GM21526 (cell line): ENCODE data around the gene PAQR4.

Source experiments
- ATAC-seq: cut with Tn5 transposase; IDR thresholded peaks from one replicate; pipeline ENCODE4 v1.9.1; 2021; ENCODE audit warnings: moderate library complexity; ENCODE audit not compliant: unreplicated experiment, low FRiP score

Gene PAQR4

DNA sequence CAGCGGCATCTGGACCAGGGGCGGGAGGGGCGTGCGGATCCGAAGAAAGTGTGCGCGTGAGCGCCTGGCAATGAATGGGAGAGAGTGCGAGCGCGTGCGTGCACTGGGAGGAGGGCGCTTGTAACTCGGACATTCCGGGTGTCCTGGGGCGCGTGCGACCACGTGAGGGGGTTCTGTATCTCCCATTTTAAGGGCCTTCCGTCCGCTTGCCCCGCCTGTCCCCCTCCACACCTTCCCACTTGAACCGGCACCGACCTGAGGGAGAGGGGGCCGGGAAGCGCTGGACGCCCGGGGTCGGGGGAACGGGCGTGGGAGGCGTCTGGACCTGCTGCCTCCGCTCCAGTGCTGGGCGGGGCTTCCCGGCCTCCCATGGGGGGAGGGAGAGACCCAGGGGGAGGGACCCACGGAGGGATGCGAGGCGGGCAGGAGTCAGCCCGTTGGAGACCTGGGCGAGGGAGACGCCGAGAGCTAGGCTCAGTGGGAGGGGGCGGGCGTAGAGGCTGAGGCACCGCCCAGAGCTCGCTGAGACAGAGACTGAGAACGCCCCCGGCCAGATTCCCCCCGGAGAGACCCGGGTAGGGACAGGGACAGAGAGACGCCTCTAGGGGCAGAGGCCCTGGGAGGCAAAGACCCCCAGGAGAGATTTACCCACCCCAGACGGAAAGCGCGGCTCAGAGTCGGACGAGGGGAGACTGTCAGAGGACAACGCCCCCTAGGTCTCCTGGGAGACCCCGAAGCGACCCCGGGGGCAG is 5.2 kb upstream of the PAQR4 start, which contains the start of gene KREMEN2:
KREMEN2 (plus strand) TSS at position 553 of the 752 bp plus-strand sequence. CDS start 246 bp downstream, outside the sequence.
- no peak for ATAC-seq

DNA sequence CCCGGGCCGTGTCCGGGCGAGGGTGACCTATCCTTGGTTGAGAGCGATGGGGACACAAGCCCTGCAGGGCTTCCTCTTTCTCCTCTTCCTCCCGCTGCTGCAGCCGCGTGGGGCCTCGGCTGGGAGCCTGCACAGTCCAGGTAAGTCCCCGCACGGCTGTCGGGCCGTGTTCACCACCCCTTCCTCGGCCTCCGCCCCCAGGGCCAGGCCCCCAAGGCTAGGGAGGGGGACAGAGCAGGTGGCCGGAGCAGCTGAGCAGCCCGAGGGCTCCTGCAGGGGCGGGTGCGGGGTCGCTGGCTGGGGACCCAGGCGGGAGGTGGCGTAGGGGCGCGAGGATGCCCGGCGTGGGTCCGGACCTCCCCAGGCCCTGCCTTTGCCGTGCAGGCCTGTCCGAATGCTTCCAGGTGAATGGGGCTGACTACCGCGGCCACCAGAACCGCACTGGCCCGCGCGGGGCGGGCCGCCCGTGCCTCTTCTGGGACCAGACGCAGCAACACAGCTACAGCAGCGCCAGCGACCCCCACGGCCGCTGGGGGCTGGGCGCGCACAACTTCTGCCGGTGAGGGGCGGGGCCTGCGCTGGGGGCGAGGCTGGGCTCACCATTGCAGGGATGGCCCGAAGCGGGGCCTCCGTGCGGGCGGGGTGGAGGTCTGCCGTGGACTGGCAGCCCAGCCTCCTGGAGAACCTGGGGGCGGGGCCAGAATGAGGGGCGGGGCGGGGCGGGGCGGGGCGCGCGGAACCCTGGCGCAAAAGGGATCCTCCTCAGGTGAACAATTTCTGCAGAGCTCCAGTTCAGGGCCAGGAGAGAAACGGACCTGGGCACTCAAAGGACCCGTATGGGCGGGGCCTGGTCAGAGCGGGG is 4.4 kb upstream of the PAQR4 start:
- ATAC-seq: no peak

DNA sequence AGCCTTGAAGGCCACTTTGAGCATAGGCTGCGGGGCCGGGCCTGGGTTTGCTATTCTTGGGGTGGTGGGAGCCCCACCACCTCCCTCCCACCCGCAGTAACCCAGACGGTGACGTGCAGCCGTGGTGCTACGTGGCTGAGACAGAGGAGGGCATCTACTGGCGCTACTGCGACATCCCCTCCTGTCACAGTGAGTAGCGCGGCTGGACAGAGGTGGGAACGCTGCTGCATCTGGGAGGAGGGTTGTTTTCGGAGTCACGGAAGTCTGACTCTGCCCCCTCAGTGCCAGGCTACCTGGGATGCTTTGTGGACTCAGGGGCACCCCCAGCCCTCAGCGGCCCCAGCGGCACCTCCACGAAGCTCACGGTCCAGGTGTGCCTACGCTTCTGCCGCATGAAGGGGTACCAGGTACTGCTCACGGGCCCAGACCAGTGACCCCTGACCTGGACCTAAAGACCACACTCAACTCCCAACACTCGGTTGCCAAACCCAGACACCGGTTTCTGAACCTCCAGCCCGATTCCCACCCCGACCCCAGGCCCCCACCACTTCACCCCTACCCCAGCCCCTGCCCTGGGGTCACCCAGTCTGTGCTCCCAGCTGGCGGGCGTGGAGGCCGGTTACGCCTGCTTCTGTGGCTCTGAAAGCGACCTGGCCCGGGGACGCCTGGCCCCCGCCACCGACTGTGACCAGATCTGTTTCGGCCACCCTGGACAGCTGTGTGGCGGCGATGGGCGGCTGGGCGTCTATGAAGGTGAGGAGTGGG is 2.9 kb upstream of the PAQR4 start:
- ATAC-seq: no peak

DNA sequence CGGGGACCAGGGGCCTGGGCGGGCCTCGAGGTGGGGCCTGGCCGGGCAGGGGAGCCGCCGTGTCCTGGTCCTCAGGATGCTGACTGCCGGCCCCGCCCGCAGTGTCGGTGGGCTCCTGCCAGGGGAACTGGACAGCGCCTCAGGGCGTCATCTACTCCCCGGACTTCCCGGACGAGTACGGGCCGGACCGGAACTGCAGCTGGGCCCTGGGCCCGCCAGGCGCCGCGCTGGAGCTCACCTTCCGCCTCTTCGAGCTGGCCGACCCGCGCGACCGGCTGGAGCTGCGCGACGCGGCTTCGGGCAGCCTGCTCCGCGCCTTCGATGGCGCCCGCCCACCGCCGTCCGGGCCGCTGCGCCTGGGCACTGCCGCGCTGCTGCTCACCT is 2.3 kb upstream of the PAQR4 start:
- ATAC-seq: no peak

DNA sequence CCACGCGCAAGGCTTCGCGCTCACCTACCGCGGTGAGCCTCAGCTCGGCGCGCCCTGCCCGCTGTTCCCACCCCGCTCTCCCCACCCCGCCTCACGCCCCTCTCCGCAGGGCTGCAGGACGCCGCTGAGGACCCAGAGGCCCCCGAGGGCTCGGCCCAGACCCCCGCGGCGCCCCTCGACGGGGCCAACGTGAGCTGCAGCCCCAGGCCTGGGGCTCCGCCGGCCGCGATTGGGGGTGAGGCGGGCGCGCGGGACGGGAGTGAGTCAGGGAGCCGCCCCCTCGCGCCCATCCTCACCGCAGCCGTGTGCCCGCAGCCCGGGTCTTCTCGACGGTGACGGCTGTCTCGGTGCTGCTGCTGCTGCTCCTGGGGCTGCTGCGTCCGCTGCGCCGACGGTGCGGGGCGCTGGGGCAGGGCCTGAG is 1.9 kb upstream of the PAQR4 start:
- no peak for ATAC-seq

DNA sequence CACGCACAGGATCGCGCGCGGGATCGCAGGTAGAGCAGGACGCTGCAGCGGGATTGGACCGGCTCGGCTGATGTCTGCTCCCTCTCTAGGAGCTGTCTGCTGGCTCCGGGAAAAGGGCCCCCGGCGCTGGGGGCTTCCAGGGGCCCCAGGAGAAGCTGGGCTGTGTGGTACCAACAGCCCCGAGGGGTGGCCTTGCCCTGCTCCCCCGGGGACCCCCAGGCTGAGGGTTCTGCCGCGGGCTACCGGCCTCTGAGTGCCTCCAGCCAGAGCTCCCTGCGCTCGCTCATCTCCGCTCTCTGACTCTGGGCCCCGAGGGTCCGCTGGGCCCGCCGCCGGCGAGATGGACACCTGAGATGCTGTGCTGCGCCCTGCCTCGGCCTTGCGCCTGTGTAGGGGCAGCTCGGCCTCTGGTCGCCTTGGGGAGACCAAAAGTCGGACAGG is 1.4 kb upstream of the PAQR4 start:
- ATAC-seq: no peak

DNA sequence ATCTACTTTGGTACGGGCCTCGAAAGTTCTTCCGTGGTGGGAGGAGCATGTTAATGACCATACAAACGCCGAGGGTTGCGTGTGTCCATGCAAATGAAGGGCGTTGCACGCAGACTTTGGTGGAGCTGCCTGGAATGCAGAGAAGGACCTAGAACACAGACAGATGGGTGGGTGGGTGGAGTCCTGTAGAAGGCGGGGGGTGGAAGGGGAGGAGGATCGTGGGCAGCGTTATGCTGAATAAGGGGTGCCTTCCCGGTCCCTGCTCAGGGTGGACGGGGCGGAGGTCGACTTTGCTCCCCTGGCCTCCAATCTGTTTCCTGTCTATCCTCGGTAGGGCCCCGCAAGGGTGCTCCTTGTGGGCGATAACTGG is 795 bp upstream of the PAQR4 start:
- no peak for ATAC-seq

DNA sequence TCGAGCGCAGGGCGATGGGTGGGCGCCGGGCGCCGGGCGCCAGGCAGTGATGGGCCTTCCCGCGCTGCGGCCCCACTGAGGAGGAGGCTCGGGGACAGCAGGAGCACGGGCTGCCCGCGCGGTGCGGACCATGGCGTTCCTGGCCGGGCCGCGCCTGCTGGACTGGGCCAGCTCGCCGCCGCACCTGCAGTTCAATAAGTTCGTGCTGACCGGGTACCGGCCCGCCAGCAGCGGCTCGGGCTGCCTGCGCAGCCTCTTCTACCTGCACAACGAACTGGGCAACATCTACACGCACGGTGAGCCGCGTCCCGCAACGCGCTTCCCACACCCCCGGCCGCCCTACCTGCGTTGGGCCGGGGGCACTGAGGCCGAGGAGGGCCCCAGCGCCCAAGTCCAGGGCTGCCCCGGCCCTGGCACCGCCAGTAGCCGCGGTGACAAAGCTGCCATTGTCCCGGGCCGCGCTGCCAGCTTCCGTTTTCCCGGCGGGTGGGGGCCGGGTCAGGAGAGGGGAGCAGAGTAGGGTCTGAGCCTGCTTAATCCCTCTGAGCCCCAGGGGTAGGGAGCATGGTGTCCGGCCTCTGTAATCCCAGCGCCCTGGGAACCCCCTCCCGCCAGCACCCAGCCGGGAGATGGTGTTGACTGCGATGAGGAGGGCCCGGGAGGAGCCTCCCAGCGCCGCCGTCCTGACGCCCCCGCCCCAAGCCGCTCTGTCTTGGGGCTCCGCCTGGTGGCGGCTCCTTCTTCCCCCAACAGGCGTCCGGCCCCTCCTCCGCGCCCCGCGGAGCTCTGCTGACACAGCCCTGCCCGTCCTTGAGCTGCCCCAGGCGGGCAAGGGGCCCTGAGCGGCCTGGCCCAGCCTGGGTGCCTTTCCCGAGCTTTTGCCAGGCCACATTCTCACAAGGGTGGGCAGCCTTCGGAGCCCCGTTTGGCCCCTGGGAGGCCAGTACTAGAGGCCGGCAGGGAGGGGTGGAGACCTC is 685 bp downstream of the PAQR4 start:
- ATAC-seq: peak; percentile 38

DNA sequence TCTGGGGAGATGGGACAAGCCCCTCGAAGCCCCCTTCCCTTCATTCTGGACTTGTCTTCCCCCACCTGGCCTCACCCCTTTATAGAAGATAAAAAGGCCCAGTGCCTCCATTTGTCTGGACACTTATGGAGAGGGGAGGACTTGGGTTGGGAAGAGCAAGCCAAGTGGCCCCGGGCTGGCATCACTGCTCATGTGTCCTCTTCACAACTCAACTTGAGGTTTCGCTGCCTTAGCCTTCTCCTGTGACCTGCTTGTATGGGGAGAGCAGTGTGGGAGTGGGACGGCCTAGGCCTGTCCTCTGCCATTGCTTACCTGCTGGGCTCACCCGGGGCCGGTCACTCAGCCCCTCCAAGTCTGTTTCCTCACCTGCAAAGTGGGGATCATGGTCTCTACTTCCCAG is 1.4 kb downstream of the PAQR4 start:
- no peak for ATAC-seq

DNA sequence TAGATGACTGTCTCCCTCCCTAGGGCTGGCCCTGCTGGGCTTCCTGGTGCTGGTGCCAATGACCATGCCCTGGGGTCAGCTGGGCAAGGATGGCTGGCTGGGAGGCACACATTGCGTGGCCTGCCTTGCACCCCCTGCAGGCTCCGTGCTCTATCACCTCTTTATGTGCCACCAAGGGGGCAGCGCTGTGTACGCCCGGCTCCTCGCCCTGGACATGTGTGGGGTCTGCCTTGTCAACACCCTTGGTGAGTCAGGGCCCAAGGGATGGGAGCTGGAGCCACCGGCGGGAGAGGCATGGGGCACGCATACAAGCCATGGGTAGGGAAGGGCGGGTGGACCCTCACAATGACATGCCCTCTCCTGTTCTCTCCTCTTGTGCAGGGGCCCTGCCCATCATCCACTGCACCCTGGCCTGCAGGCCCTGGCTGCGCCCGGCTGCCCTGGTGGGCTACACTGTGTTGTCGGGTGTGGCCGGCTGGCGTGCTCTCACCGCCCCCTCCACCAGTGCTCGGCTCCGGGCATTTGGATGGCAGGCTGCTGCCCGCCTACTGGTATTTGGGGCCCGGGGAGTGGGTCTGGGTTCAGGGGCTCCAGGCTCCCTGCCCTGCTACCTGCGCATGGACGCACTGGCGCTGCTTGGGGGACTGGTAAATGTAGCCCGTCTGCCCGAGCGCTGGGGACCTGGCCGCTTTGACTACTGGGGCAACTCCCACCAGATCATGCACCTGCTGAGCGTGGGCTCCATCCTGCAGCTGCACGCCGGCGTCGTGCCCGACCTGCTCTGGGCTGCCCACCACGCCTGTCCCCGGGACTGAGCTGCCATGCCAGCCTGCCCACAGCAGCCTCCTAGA is 2.2 kb downstream of the PAQR4 start:
- ATAC-seq: no peak

DNA sequence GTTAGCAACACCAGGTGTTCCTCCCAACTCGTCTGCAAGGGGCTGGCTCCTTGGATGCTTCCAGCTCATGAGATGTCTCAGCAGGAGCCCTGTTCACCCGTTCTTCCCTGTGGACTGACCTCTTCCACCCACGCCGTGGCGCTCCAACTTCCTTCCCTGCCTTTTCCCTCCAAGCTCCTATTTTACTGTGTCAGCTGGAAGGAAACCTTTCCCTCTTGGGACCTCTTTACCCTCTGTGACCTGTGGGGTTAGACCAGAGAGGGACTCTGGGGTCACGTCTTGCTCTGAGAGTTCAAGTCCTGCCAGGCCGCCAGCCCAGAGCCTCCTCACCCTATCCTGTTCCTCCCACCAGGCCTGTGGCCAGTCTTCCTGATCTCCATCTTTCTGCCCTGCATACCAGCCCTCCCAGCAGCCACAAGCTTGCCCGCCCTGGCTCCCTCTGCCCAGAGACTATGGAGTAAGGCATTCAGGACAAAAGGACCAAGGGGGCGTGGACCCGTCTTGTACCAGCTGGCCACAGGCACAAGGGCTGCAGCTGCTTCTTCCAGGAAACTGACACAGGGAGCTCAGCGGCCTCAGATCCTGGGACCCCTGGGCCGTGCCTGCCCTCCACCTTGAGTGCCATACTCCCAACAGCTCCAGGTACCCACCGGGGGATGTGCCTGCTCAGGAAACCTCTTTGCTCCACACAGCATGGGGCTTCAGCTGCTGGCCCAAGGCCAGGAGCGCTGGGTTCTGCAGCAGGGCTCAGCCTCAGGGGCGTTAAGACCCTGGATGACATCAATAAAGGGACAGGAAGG is 3.0 kb downstream of the PAQR4 start:
- no peak for ATAC-seq

DNA sequence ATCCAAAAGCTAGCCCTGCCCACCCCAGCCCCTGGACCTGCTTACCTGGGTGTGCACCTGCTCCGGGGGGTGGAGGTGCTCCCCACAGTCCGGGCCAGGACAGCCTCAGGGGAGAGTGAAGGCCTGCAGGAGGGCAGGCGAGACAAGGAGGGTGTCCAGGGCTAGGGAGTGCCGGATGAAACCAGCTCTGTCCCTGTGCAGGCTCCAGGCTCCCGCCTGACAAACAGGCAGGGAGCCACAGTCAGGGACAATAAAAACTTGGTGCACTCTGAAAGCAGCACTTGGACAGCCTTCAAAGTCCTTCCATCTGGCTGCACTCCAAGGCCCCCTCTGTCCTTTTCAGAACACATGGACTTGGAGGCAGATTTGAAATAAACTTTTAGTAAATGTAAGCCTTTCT is 3.9 kb downstream of the PAQR4 start:
- ATAC-seq: no peak

DNA sequence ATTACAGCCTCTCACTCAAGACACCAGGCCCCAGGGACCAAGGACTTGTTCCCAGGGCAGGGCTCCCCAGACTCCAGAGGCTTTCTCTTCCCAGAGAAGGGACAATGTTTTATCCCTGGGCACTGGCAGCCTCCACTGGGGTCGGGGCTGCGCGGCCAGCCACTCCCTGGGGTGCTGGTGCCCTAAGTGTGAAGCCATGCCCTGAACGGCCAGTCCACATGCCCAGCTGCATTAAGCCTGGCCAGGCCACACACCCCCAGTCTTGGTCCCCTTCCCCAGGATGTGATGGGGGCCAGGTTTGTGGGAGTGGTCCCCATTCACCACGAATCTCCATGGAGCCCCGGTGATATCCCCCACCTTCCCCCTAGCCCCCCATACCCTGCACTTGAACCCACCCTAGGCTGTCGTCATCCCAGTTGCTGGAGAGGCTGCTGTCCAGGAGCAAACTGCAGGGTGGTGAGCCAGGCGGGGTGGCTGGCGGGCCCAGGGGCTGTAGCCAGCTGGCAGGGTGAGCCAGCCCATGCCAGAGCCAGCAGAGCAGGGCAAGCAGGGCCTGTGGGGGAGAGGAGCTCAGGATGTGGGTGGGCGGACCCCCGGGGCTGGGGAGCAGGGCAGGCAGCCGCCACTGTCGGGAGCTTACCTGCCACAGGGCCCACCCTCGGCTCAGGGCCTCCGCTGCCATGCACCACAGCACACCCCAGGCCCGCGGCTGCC is 4.6 kb downstream of the PAQR4 start:
- no peak for ATAC-seq

DNA sequence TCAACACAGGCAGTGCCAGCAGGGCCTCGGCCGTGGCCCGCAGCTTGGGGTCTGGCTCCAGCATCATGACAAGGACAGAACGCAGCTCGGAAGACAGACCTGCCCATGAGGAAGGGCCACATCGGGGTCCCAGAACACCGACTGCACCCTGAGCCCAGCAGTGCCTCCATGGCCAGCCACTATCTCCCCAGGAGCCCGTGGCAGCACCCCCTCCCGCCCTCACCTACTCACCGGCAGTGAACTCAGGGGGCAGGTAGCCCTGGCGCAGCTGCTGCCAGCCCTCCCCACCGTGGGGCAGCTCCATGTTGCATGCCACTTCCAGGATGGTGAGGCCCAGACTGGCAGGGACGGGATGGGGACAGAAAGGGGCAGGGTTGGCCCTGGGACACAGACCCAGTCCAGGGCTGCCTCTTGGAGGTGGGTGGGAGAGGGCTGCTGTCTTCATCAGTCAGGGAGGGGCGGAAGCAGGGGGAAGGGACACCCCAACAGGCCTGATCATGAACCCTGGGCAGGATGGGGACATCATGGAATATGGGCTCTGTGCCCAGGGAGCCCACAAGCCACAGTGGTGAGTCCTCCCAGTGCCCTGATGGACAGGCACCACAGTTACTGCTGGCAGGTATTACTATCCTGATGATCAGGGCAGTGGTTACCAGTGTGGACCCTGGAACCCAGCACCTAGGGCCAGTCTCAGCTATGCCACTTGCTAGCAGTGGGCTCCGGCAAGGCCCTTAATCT is 5.3 kb downstream of the PAQR4 start:
- ATAC-seq: no peak

DNA sequence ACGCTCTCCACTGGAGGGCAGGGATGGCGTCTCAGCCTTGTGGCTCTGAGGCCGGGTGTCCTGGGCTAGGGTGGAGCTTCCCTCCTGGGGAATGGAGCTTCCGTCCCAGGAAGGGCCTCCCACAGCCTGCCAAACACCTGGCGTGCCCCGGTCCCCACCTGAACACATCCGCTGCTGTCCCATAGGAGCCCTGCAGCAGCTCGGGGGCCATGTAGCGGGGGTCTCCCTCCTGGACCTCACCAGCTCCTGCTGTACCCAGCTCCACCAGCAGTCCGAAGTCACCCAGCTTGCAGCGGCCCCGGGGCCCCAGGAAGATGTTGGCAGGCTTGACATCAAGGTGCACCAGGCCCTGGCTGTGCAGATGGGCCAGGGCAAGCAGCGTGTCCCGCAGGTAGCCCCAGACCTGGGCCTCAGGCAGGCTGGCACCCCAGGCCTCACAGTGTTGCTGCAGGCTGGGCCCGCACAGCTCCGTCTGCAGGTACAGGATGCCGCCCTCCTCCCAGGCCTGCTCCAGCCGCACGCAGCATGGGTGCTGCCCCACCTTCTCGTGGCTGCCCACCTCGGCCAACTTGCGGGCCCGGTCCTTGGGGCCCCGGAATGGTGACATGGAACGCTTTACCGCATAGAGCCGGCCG is 6.1 kb downstream of the PAQR4 start:
- ATAC-seq: no peak

DNA sequence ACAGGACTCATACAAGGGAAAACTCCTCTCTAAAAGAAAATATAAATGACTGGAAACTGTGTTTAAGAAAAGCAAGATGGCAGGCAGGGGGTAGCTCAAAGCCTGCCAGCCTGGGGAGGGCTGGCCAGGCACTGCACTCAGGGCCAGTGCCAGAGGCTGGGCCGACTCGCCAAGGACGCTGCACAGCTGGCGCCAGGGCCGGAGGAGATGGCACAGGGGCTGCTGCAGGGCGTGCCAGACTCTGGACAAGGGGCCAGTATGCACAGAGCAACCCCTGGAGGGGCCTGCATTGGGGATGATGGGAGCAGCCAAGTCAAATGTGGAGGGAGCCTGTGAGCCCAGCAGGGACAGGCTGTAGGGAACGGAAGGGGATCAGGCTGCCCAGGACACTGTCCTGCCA is 7.1 kb downstream of the PAQR4 start:
- no peak for ATAC-seq
